GM12864 (cell line): ENCODE measurements around the gene BLOC1S3.

Experiments used
- DNase-seq: peaks from one replicate; pipeline ENCODE4 v3.0.0-alpha.2; 2011; ENCODE audit warnings: low read depth
- H3K4me3 ChIP-seq: 2 replicates; pipeline ENCODE4 v1.5.1; 2011; ENCODE audit warnings: mild to moderate bottlenecking, low read depth, low read length, control low read depth
- CTCF ChIP-seq: IDR thresholded peaks from 2 replicates; pipeline ENCODE4 v1.5.1; 2011; ENCODE audit warnings: low read depth, mild to moderate bottlenecking, moderate library complexity, low read length, control low read depth, inconsistent platforms; ENCODE audit errors: missing control alignments

The BLOC1S3 gene

GRCh38 chr19:45177817-45178261 lies 745 bp upstream of the BLOC1S3 start, which contains the start of gene TRAPPC6A:
TSS of gene TRAPPC6A (minus strand) at chr19:45178237. CDS start at chr19:45178218, 19 bp downstream.
- H3K4me3 ChIP-seq: peak within 1 kb of the TSS; percentile 92
- no peak for TF ChIP-seq CTCF
- no peak for DNase-seq

- no peak for TF ChIP-seq CTCF
- no peak for DNase-seq
- peak overlapping the region; percentile 92 for H3K4me3 ChIP-seq
Observed at GRCh38 chr19:45179072-45179891, 698 bp downstream of the BLOC1S3 start.

- no peak for TF ChIP-seq CTCF
- peak overlapping the region; percentile 92 for H3K4me3 ChIP-seq
- no peak for DNase-seq
Observed at GRCh38 chr19:45179892-45180370, 1.3 kb downstream of the BLOC1S3 start.

- no peak for DNase-seq
- H3K4me3 ChIP-seq: no peak overlapping the region
- TF ChIP-seq CTCF: no peak
Observed at GRCh38 chr19:45180936-45181335, 2.4 kb downstream of the BLOC1S3 start.

DNA sequence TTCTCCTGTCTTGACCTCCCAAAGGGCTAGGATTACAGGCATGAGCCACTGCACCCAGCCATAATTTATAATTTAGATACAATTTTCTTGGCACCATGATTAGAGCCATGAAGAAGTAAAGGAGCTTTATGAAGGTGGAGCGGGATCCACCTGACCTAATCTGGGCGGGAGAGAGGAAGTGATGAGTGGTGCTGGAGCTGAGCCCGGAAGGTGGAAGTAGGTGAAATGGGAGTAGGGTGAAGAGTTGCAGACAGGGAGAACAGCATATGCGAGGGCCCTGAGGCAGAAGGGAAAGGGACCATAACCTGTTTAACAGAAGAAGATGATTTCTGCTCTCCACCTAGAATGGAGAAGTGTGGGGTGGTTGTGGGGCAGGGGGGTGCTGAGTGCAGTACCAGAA lies 4.2 kb downstream of the BLOC1S3 start:
- no peak for DNase-seq
- no peak for TF ChIP-seq CTCF
- H3K4me3 ChIP-seq: no peak overlapping the region

DNA sequence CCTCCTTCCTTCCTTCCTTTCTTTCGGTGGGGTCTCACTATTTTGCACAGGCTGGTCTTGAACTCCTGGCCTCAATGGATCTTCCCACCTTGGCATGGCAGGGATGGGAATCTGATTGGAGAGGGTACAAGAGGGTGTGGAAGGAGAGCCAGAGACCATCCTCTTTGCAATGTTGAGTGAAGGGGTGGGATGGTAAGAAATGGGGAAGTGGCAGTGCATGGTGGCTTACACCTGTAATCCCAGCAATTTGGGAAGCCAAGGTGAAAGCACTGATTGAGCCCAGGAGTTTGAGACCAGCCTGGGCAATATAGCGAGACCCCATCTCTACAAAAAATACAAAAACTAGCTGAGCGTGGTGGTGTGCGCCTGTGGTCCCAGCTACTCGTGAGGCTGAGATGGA lies 5.5 kb downstream of the BLOC1S3 start:
- TF ChIP-seq CTCF: no peak
- no peak overlapping the region for H3K4me3 ChIP-seq
- no peak for DNase-seq
